Measurements from ENCODE around the gene OR4D2.
"Not testable (repeated sequence)": the region's sequence is repeated elsewhere in the genome, so short reads cannot be mapped to it uniquely, and the experiment has no call there.

The OR4D2 gene

GRCh38 chr17:58166682-58167081, at the start of gene OR4D2:
Gene OR4D2, plus strand, starts transcription at chr17:58166982. Its CDS starts 2,674 bp downstream, at chr17:58169656.
- Mint-ChIP-seq H3K27ac (no peak within 1 kb of the TSS), H3K27me3 (peaks cover 65% of the 10 kb centered on the region), H3K4me3 (no peak within 1 kb of the TSS), H3K36me3 (no peaks in the 10 kb centered on the region), H3K4me1 (peaks cover 5% of the 10 kb centered on the region), H3K9me3 (peaks cover 7% of the 10 kb centered on the region)
- no peak for ATAC-seq

GRCh38 chr17:58117382-58117781, 49.4 kb upstream of the OR4D2 start:
- Mint-ChIP-seq H3K27ac (no peak overlapping the region), H3K36me3 (no peaks in the 10 kb centered on the region), H3K27me3 (peaks cover 47% of the 10 kb centered on the region), H3K4me3 (no peak overlapping the region), H3K9me3 (no peaks in the 10 kb centered on the region), H3K4me1 (no peaks in the 10 kb centered on the region)
- ATAC-seq, result no peak

- Mint-ChIP-seq H3K4me1 (no peaks in the 10 kb centered on the region), H3K27me3 (peaks cover 47% of the 10 kb centered on the region), H3K9me3 (no peaks in the 10 kb centered on the region), H3K36me3 (no peaks in the 10 kb centered on the region), H3K4me3 (no peak overlapping the region), H3K27ac (no peak overlapping the region)
- no peak for ATAC-seq
Observed at GRCh38 chr17:58119491-58119890, 47.3 kb upstream of the OR4D2 start.

GRCh38 chr17:58120195-58120822, 46.5 kb upstream of the OR4D2 start:
- Mint-ChIP-seq H3K4me3 (no peak overlapping the region), H3K27ac (no peak overlapping the region)

GRCh38 chr17:58121925-58122324, 44.9 kb upstream of the OR4D2 start:
- Mint-ChIP-seq H3K4me3 (no peak overlapping the region), H3K27ac (no peak overlapping the region), H3K4me1 (no peaks in the 10 kb centered on the region), H3K36me3 (no peaks in the 10 kb centered on the region), H3K27me3 (peaks cover 38% of the 10 kb centered on the region), H3K9me3 (no peaks in the 10 kb centered on the region)
- ATAC-seq, result no peak

More at GRCh38 chr17:58120195-58120822, 46.5 kb upstream of the OR4D2 start:
- Mint-ChIP-seq H3K4me1 (no peaks in the 10 kb centered on the region), H3K36me3 (no peaks in the 10 kb centered on the region), H3K9me3 (no peaks in the 10 kb centered on the region), H3K27me3 (peaks cover 46% of the 10 kb centered on the region)
- ATAC-seq, result no peak

- no peak overlapping the region for H3K4me3 Mint-ChIP-seq
- no peaks in the 10 kb centered on the region for H3K9me3 Mint-ChIP-seq
- H3K27me3 Mint-ChIP-seq, result peaks cover 46% of the 10 kb centered on the region
- ATAC-seq, result no peak
- H3K36me3 Mint-ChIP-seq, result no peaks in the 10 kb centered on the region
- H3K27ac Mint-ChIP-seq, result no peak overlapping the region
- H3K4me1 Mint-ChIP-seq, result no peaks in the 10 kb centered on the region
Observed at GRCh38 chr17:58127846-58128245, 38.9 kb upstream of the OR4D2 start.

GRCh38 chr17:58132697-58133096, 34.1 kb upstream of the OR4D2 start:
- H3K27ac Mint-ChIP-seq, ATAC-seq, H3K36me3 Mint-ChIP-seq, H3K4me1 Mint-ChIP-seq, H3K4me3 Mint-ChIP-seq: not testable (repeated sequence)
- Mint-ChIP-seq H3K27me3 (peaks cover 80% of the 10 kb centered on the region), H3K9me3 (peaks cover 12% of the 10 kb centered on the region)

- no peaks in the 10 kb centered on the region for H3K4me1 Mint-ChIP-seq
- no peaks in the 10 kb centered on the region for H3K36me3 Mint-ChIP-seq
- no peak overlapping the region for H3K4me3 Mint-ChIP-seq
- ATAC-seq, result no peak
- H3K9me3 Mint-ChIP-seq, result peaks cover 12% of the 10 kb centered on the region
- H3K27me3 Mint-ChIP-seq, result peaks cover 79% of the 10 kb centered on the region
- H3K27ac Mint-ChIP-seq, result no peak overlapping the region
Observed at GRCh38 chr17:58136669-58137279, 30.0 kb upstream of the OR4D2 start.

- Mint-ChIP-seq H3K9me3 (peaks cover 24% of the 10 kb centered on the region), H3K4me1 (no peaks in the 10 kb centered on the region), H3K4me3 (no peak overlapping the region), H3K36me3 (peaks cover 24% of the 10 kb centered on the region), H3K27me3 (peaks cover 64% of the 10 kb centered on the region), H3K27ac (no peak overlapping the region)
- ATAC-seq, result no peak
Observed at GRCh38 chr17:58141505-58141904, 25.3 kb upstream of the OR4D2 start.

- Mint-ChIP-seq H3K9me3 (peaks cover 23% of the 10 kb centered on the region), H3K27me3 (peaks cover 49% of the 10 kb centered on the region), H3K36me3 (peaks cover 26% of the 10 kb centered on the region)
- not testable (repeated sequence) for ATAC-seq, H3K27ac Mint-ChIP-seq, H3K4me3 Mint-ChIP-seq, H3K4me1 Mint-ChIP-seq
Observed at GRCh38 chr17:58143335-58143734, 23.4 kb upstream of the OR4D2 start.

GRCh38 chr17:58144801-58145200, 22.0 kb upstream of the OR4D2 start:
- Mint-ChIP-seq H3K27me3 (peaks cover 56% of the 10 kb centered on the region), H3K27ac (no peak overlapping the region), H3K4me3 (no peak overlapping the region), H3K36me3 (peaks cover 26% of the 10 kb centered on the region), H3K4me1 (no peaks in the 10 kb centered on the region), H3K9me3 (peaks cover 23% of the 10 kb centered on the region)
- no peak for ATAC-seq

GRCh38 chr17:58147930-58148434, 18.8 kb upstream of the OR4D2 start, which contains the start of gene OR4D1:
Gene OR4D1, plus strand, starts transcription at chr17:58148384. Its CDS starts 6,770 bp downstream, at chr17:58155154.
- peaks cover 23% of the 10 kb centered on the region for H3K9me3 Mint-ChIP-seq
- H3K4me3 Mint-ChIP-seq, result no peak within 1 kb of the TSS
- H3K36me3 Mint-ChIP-seq, result peaks cover 26% of the 10 kb centered on the region
- H3K27ac Mint-ChIP-seq, result no peak within 1 kb of the TSS
- ATAC-seq, result no peak
- H3K4me1 Mint-ChIP-seq, result peaks cover 6% of the 10 kb centered on the region
- H3K27me3 Mint-ChIP-seq, result peaks cover 34% of the 10 kb centered on the region

- peaks cover 23% of the 10 kb centered on the region for H3K9me3 Mint-ChIP-seq
- H3K4me1 Mint-ChIP-seq, result peaks cover 11% of the 10 kb centered on the region
- no peak overlapping the region for H3K4me3 Mint-ChIP-seq
- H3K36me3 Mint-ChIP-seq, result peaks cover 26% of the 10 kb centered on the region
- H3K27me3 Mint-ChIP-seq, result peaks cover 34% of the 10 kb centered on the region
- ATAC-seq, result no peak
- H3K27ac Mint-ChIP-seq, result no peak overlapping the region
Observed at GRCh38 chr17:58148609-58149008, 18.2 kb upstream of the OR4D2 start.

- Mint-ChIP-seq H3K4me1 (peaks cover 11% of the 10 kb centered on the region), H3K27ac (no peak overlapping the region), H3K9me3 (peaks cover 10% of the 10 kb centered on the region), H3K27me3 (peaks cover 35% of the 10 kb centered on the region), H3K4me3 (no peak overlapping the region), H3K36me3 (peaks cover 11% of the 10 kb centered on the region)
- ATAC-seq, result no peak
Observed at GRCh38 chr17:58150394-58150793, 16.4 kb upstream of the OR4D2 start.

GRCh38 chr17:58153046-58153445, 13.7 kb upstream of the OR4D2 start:
- H3K27ac Mint-ChIP-seq, result no peak overlapping the region
- H3K36me3 Mint-ChIP-seq, result no peaks in the 10 kb centered on the region
- peaks cover 46% of the 10 kb centered on the region for H3K27me3 Mint-ChIP-seq
- H3K4me3 Mint-ChIP-seq, result no peak overlapping the region
- no peaks in the 10 kb centered on the region for H3K9me3 Mint-ChIP-seq
- H3K4me1 Mint-ChIP-seq, result peaks cover 20% of the 10 kb centered on the region
- peak; percentile 31 for ATAC-seq

GRCh38 chr17:58153671-58154070, 13.1 kb upstream of the OR4D2 start:
- ATAC-seq, result no peak
- Mint-ChIP-seq H3K27ac (no peak overlapping the region), H3K27me3 (peaks cover 43% of the 10 kb centered on the region), H3K4me3 (no peak overlapping the region), H3K4me1 (peaks cover 20% of the 10 kb centered on the region), H3K36me3 (no peaks in the 10 kb centered on the region), H3K9me3 (no peaks in the 10 kb centered on the region)

All from stimulated activated memory B cell treated with anti-CD40 and anti-IgM and Interleukin-4, amounts not matched to agents 10 μg/mL and 1 μg/mL and 100 μg/mL, for 72 hours (primary cell).